ENCODE measurements around the gene ACVR1C. TPM values are rescaled to one million over a fixed set of nuclear protein-coding genes. Genes with fewer than 3 reads are reported as not detected.

Gene ACVR1C
- total RNA-seq, 1 donor from 2014 or later, result 1.7 TPM

GRCh38 chr2:157508676-157509075 lies 120.0 kb downstream of the ACVR1C start:
- ATAC-seq, result peak; percentile 52 to 63
- TF ChIP-seq CTCF (IDR thresholded peaks at IDR 0.05), result no peak
- H3K4me3 ChIP-seq, result no peak overlapping the region

GRCh38 chr2:157506586-157506985 lies 122.1 kb downstream of the ACVR1C start:
- DNase-seq, result no peak
- no peaks in the 10 kb centered on the region for H3K27me3 ChIP-seq (ENCODE audit: low read depth)
- ATAC-seq, result no peak
- no peak overlapping the region for H3K27ac ChIP-seq
- H3K4me3 ChIP-seq, result no peak overlapping the region
- no peaks in the 10 kb centered on the region for H3K36me3 ChIP-seq
- TF ChIP-seq CTCF (IDR thresholded peaks at IDR 0.05), result no peak
- intact Hi-C loops (cut with DNase I), result no loop called here
- no peaks in the 10 kb centered on the region for H3K9me3 ChIP-seq
- no peaks in the 10 kb centered on the region for H3K4me1 ChIP-seq

More at GRCh38 chr2:157508676-157509075, 120.0 kb downstream of the ACVR1C start:
- Histone ChIP-seq H3K36me3 (no peaks in the 10 kb centered on the region), H3K27me3 (ENCODE audit: low read depth) (no peaks in the 10 kb centered on the region), H3K9me3 (no peaks in the 10 kb centered on the region), H3K4me1 (no peaks in the 10 kb centered on the region), H3K27ac (no peak overlapping the region)
- intact Hi-C loops (cut with DNase I), result no loop called here
- DNase-seq, result no peak

- Histone ChIP-seq H3K9me3 (no peaks in the 10 kb centered on the region), H3K36me3 (no peaks in the 10 kb centered on the region), H3K4me3 (no peak overlapping the region), H3K4me1 (no peaks in the 10 kb centered on the region), H3K27ac (no peak overlapping the region), H3K27me3 (ENCODE audit: low read depth) (no peaks in the 10 kb centered on the region)
- ATAC-seq (no peak), DNase-seq (no peak)
- intact Hi-C loops (cut with DNase I), result no loop called here
- TF ChIP-seq CTCF (IDR thresholded peaks at IDR 0.05), result no peak
Observed at GRCh38 chr2:157504623-157505022, 124.0 kb downstream of the ACVR1C start.

GRCh38 chr2:157501026-157501425 lies 127.6 kb downstream of the ACVR1C start:
- Histone ChIP-seq H3K4me3 (no peak overlapping the region), H3K27ac (no peak overlapping the region), H3K27me3 (ENCODE audit: low read depth) (no peaks in the 10 kb centered on the region), H3K9me3 (no peaks in the 10 kb centered on the region), H3K4me1 (no peaks in the 10 kb centered on the region), H3K36me3 (no peaks in the 10 kb centered on the region)
- ATAC-seq (no peak), DNase-seq (no peak)
- intact Hi-C loops (cut with DNase I), result no loop called here
- no peak for TF ChIP-seq CTCF (IDR thresholded peaks at IDR 0.05)

- H3K27me3 ChIP-seq (ENCODE audit: low read depth), result no peaks in the 10 kb centered on the region
- no peaks in the 10 kb centered on the region for H3K4me1 ChIP-seq
- no peak overlapping the region for H3K27ac ChIP-seq
- H3K9me3 ChIP-seq, result no peaks in the 10 kb centered on the region
- no peak for TF ChIP-seq CTCF (IDR thresholded peaks at IDR 0.05)
- no peaks in the 10 kb centered on the region for H3K36me3 ChIP-seq
- DNase-seq (no peak), ATAC-seq (no peak)
- no peak overlapping the region for H3K4me3 ChIP-seq
- intact Hi-C loops (cut with DNase I), result no loop called here
Observed at GRCh38 chr2:157500334-157500733, 128.3 kb downstream of the ACVR1C start.

- Histone ChIP-seq H3K4me1 (no peaks in the 10 kb centered on the region), H3K27ac (no peak overlapping the region), H3K9me3 (no peaks in the 10 kb centered on the region), H3K4me3 (no peak overlapping the region), H3K27me3 (ENCODE audit: low read depth) (no peaks in the 10 kb centered on the region), H3K36me3 (no peaks in the 10 kb centered on the region)
- TF ChIP-seq CTCF (IDR thresholded peaks at IDR 0.05), result no peak
- no peak for ATAC-seq
- intact Hi-C loops (cut with DNase I), result no loop called here
- no peak for DNase-seq
Observed at GRCh38 chr2:157498483-157498882, 130.2 kb downstream of the ACVR1C start.
